ENCODE measurements around the gene FIGN.

DNA sequence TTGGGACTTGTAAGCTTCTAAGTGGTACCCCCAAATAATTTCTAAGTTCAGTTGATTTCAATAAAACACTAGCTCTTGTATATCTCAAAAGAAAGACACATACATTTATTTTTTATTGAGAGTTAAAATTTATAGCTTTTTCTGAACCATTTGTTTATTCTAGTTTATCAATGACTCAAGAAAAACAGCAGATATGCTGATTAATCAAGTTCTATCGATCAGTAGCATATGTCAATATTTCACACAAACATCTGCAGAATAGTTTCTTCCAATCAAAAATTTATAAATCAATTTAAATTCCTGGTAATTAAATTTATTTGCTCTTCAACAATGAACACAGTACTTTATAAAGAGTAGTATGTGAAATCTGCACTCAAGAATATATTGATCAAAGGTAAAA, 5.3 kb downstream of the FIGN start:
- TF ChIP-seq, protein P1, sequence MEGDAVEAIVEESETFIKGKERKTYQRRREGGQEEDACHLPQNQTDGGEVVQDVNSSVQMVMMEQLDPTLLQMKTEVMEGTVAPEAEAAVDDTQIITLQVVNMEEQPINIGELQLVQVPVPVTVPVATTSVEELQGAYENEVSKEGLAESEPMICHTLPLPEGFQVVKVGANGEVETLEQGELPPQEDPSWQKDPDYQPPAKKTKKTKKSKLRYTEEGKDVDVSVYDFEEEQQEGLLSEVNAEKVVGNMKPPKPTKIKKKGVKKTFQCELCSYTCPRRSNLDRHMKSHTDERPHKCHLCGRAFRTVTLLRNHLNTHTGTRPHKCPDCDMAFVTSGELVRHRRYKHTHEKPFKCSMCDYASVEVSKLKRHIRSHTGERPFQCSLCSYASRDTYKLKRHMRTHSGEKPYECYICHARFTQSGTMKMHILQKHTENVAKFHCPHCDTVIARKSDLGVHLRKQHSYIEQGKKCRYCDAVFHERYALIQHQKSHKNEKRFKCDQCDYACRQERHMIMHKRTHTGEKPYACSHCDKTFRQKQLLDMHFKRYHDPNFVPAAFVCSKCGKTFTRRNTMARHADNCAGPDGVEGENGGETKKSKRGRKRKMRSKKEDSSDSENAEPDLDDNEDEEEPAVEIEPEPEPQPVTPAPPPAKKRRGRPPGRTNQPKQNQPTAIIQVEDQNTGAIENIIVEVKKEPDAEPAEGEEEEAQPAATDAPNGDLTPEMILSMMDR (IDR thresholded peaks at IDR 0.05 in 2 of 3, conservative IDR thresholded peaks at IDR 0.05 in 1 of 3; ENCODE audit: borderline replicate concordance in 1 of 3, insufficient read depth in 1 of 3, low read depth in 2 of 3, low read length in 2 of 3): no peak
- no peak for TF ChIP-seq FOSL1 (IDR thresholded peaks at IDR 0.05; ENCODE audit: low read depth)
- TF ChIP-seq YY1 (IDR thresholded peaks at IDR 0.05; ENCODE audit: extremely low read depth, insufficient replicate concordance, low read depth, low read length): no peak
- TF ChIP-seq POLR2A (IDR thresholded peaks at IDR 0.05; ENCODE audit: borderline replicate concordance, extremely low read depth, insufficient read depth, insufficient read length): no peak
- TF ChIP-seq RAD21 (IDR thresholded peaks at IDR 0.05; ENCODE audit: low read depth): no peak
- TF ChIP-seq SP1 (IDR thresholded peaks at IDR 0.05; ENCODE audit: low read depth): no peak
- no peak for TF ChIP-seq EZH2 (IDR thresholded peaks at IDR 0.05)

All from HCT116 (cell line).